Fibroblast of lung (primary cell): ENCODE results near the gene NTRK2.

Source experiments
- CTCF ChIP-seq, 2 donors: IDR thresholded peaks in 1 of 2; conservative IDR thresholded peaks in 1 of 2; 1 replicate in 1 of 2; 2 replicates in 1 of 2; pipeline ENCODE4 v1.5.1; 2011 to 2012; ENCODE audit warnings: low read length in 2 of 2, control low read depth in 1 of 2, inconsistent platforms in 1 of 2, low read depth in 1 of 2, mild to moderate bottlenecking in 1 of 2
- EZH2 ChIP-seq: IDR thresholded peaks from 2 replicates; pipeline ENCODE4 v1.5.1; 2012; ENCODE audit warnings: low read length, control low read depth, mild to moderate bottlenecking; ENCODE audit errors: missing control alignments

GRCh38 chr9:85041466-85042137 lies 372.1 kb downstream of the NTRK2 start:
- TF ChIP-seq EZH2 (no peak), CTCF (conservative IDR thresholded peaks at IDR 0.05 in 1 of 2, IDR thresholded peaks at IDR 0.05 in 1 of 2; ENCODE audit: low read depth in 1 of 2, low read length in 2 of 2) (no peak)
